ENCODE measurements around the gene ZC3H12D.

DNA sequence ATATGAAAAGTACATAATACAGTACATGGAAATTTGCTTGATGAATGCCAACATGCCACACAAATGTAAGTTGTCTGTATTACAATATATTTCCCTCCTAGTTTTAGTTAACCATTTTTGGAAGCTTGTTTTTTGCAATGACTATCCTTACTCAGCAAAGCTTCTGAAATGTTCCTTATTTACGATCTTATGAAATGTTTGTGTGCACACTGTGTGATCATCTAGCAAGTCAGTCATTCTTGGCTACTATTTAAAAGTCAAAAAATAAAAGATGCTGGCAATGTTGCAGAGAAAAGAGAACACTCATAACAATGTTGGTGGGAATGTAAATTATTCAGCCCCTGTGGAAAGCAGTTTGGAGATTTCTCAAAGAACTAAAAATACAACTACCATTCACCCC is 50.9 kb downstream of the ZC3H12D start:
- TF ChIP-seq EZH2 (IDR thresholded peaks at IDR 0.05; ENCODE audit: low read depth, unreplicated experiment): no peak
- TF ChIP-seq, protein P1, sequence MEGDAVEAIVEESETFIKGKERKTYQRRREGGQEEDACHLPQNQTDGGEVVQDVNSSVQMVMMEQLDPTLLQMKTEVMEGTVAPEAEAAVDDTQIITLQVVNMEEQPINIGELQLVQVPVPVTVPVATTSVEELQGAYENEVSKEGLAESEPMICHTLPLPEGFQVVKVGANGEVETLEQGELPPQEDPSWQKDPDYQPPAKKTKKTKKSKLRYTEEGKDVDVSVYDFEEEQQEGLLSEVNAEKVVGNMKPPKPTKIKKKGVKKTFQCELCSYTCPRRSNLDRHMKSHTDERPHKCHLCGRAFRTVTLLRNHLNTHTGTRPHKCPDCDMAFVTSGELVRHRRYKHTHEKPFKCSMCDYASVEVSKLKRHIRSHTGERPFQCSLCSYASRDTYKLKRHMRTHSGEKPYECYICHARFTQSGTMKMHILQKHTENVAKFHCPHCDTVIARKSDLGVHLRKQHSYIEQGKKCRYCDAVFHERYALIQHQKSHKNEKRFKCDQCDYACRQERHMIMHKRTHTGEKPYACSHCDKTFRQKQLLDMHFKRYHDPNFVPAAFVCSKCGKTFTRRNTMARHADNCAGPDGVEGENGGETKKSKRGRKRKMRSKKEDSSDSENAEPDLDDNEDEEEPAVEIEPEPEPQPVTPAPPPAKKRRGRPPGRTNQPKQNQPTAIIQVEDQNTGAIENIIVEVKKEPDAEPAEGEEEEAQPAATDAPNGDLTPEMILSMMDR (conservative IDR thresholded peaks at IDR 0.05; ENCODE audit: low read depth in 2 of 2): no peak
- TF ChIP-seq, protein P2, sequence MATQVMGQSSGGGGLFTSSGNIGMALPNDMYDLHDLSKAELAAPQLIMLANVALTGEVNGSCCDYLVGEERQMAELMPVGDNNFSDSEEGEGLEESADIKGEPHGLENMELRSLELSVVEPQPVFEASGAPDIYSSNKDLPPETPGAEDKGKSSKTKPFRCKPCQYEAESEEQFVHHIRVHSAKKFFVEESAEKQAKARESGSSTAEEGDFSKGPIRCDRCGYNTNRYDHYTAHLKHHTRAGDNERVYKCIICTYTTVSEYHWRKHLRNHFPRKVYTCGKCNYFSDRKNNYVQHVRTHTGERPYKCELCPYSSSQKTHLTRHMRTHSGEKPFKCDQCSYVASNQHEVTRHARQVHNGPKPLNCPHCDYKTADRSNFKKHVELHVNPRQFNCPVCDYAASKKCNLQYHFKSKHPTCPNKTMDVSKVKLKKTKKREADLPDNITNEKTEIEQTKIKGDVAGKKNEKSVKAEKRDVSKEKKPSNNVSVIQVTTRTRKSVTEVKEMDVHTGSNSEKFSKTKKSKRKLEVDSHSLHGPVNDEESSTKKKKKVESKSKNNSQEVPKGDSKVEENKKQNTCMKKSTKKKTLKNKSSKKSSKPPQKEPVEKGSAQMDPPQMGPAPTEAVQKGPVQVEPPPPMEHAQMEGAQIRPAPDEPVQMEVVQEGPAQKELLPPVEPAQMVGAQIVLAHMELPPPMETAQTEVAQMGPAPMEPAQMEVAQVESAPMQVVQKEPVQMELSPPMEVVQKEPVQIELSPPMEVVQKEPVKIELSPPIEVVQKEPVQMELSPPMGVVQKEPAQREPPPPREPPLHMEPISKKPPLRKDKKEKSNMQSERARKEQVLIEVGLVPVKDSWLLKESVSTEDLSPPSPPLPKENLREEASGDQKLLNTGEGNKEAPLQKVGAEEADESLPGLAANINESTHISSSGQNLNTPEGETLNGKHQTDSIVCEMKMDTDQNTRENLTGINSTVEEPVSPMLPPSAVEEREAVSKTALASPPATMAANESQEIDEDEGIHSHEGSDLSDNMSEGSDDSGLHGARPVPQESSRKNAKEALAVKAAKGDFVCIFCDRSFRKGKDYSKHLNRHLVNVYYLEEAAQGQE (IDR thresholded peaks at IDR 0.05; ENCODE audit: unreplicated experiment): no peak
- no peak for TF ChIP-seq EZH2phosphoT487 (IDR thresholded peaks at IDR 0.05; ENCODE audit: unreplicated experiment)
- TF ChIP-seq POLR2AphosphoS5 (IDR thresholded peaks at IDR 0.05; ENCODE audit: low read depth): no peak
- TF ChIP-seq ZNF331 (CRISPR knock-in tag; IDR thresholded peaks at IDR 0.05; ENCODE audit: low read depth): no peak
- no peak for TF ChIP-seq NANOG (IDR thresholded peaks at IDR 0.05; ENCODE audit: borderline replicate concordance)
- no peak for TF ChIP-seq STAT1 (IDR thresholded peaks at IDR 0.05; ENCODE audit: unreplicated experiment)
- no peak for TF ChIP-seq CREB1 (CRISPR knock-in tag; IDR thresholded peaks at IDR 0.05; ENCODE audit: low read depth)
